Measurements from ENCODE around the gene ENTREP3. TPM values are rescaled to one million over a fixed set of nuclear protein-coding genes. Genes with fewer than 3 reads are reported as not detected.

Gene ENTREP3
- total RNA-seq, 1 donor from 2014 or later = 58.4 TPM

DNA sequence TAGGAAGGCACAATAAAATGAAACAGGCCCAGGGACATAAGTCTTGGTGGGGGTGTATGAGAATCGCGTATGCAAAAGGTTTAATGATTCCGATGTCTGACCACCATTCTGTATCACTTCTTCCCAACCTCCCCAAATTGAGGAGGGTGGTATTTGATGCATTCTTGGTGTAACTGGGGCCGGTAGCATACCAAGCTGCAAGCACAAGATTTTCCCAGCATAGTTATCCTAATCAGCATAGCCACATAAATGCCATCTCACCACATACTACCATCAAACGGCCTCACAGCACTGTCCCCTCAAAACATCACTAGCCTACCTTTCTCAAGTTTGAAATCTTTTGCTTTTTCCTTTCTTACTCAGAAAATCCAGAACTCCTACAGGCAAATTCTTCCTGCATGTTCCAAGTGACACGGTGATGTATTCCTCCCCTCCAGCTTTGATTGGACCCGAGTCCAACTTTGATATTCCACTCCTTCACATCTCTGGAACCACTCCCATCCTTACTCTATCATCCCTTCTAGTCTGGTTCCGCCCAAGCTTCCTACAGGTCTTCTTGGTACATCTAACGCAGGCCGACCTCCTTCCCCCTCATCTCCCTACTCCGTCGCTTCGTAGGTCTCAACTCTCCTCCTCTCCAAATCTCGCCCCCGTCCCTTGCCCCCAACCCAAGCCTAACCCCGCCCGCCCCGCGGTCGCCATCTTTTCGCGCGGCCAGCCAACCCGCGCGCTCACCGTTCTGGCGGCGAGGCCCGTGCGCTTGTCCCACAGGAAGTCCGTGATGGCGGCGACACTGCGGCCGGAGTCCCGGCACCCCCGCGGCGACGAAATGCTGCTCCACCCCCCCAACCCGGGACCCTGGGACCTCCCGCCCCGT is 17.4 kb upstream of the ENTREP3 start:
- peaks cover 14% of the 10 kb centered on the region for H3K4me1 Mint-ChIP-seq (ENCODE audit: low read depth)
- H3K9me3 Mint-ChIP-seq (ENCODE audit: low read depth) = no peaks in the 10 kb centered on the region
- H3K36me3 Mint-ChIP-seq (ENCODE audit: insufficient read depth) = peaks cover 21% of the 10 kb centered on the region
- no peaks in the 10 kb centered on the region for H3K27me3 Mint-ChIP-seq
- H3K27ac Mint-ChIP-seq = peak overlapping the region; percentile 96
- no peak for DNase-seq (ENCODE audit: low spot score, unreplicated experiment)
- TF ChIP-seq, protein P1, sequence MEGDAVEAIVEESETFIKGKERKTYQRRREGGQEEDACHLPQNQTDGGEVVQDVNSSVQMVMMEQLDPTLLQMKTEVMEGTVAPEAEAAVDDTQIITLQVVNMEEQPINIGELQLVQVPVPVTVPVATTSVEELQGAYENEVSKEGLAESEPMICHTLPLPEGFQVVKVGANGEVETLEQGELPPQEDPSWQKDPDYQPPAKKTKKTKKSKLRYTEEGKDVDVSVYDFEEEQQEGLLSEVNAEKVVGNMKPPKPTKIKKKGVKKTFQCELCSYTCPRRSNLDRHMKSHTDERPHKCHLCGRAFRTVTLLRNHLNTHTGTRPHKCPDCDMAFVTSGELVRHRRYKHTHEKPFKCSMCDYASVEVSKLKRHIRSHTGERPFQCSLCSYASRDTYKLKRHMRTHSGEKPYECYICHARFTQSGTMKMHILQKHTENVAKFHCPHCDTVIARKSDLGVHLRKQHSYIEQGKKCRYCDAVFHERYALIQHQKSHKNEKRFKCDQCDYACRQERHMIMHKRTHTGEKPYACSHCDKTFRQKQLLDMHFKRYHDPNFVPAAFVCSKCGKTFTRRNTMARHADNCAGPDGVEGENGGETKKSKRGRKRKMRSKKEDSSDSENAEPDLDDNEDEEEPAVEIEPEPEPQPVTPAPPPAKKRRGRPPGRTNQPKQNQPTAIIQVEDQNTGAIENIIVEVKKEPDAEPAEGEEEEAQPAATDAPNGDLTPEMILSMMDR (IDR thresholded peaks at IDR 0.05; ENCODE audit: unreplicated experiment) = no peak
- peak overlapping the region; percentile 99 for H3K4me3 Mint-ChIP-seq (ENCODE audit: low read depth)

DNA sequence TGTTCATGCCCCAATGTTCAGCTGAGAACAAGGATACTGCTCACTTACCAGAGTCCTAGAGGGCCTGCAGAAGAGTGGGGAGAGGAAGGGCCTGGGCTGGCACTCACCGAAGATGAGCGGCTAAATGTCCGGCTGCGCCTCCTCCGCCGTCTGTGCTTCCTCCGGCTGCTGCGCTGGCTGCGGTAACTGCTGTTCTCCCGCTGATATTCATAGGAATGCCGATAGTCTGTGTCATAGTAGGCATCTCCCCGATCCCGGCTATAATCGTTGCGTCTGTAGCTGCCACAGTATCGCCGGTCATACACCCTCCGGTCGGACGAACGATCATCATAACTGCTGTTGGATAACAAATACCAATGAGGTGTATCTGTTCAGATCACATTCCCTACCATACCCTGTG is 14.1 kb upstream of the ENTREP3 start:
- no peak overlapping the region for H3K27ac Mint-ChIP-seq
- TF ChIP-seq, protein P1 (IDR thresholded peaks at IDR 0.05; ENCODE audit: unreplicated experiment) = no peak

DNA sequence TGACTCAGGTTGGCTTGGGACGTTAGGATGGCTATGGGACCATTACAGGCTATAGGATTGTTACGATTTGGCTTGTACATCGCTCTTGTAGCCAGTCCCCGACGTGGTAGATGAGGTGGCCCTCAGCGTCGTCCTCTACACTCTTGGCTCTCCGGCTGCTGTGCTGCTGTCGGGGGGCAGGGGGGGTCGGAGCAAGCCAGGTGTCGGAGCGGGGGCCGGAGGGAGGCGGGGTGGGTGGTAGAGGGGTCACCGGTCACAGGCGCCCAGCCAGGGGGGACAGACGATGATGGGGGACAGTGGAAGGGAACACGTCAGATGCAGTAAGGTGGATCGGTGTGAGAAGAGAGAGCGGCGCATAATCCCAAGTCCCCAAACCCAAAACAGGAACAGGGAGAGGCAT is 13.3 kb upstream of the ENTREP3 start:
- TF ChIP-seq, protein P1 (IDR thresholded peaks at IDR 0.05; ENCODE audit: unreplicated experiment) = no peak
- Mint-ChIP-seq H3K27ac (no peak overlapping the region), H3K27me3 (no peaks in the 10 kb centered on the region), H3K4me1 (ENCODE audit: low read depth) (peaks cover 12% of the 10 kb centered on the region), H3K9me3 (ENCODE audit: low read depth) (no peaks in the 10 kb centered on the region), H3K36me3 (ENCODE audit: insufficient read depth) (peaks cover 33% of the 10 kb centered on the region), H3K4me3 (ENCODE audit: low read depth) (no peak overlapping the region)
- no peak for DNase-seq (ENCODE audit: low spot score, unreplicated experiment)

More for the DNA sequence above, 14.1 kb upstream of the ENTREP3 start:
- Mint-ChIP-seq H3K4me1 (ENCODE audit: low read depth) (peaks cover 14% of the 10 kb centered on the region), H3K9me3 (ENCODE audit: low read depth) (no peaks in the 10 kb centered on the region), H3K27me3 (no peaks in the 10 kb centered on the region), H3K4me3 (ENCODE audit: low read depth) (no peak overlapping the region), H3K36me3 (ENCODE audit: insufficient read depth) (peaks cover 31% of the 10 kb centered on the region)
- DNase-seq (ENCODE audit: low spot score, unreplicated experiment) = no peak

DNA sequence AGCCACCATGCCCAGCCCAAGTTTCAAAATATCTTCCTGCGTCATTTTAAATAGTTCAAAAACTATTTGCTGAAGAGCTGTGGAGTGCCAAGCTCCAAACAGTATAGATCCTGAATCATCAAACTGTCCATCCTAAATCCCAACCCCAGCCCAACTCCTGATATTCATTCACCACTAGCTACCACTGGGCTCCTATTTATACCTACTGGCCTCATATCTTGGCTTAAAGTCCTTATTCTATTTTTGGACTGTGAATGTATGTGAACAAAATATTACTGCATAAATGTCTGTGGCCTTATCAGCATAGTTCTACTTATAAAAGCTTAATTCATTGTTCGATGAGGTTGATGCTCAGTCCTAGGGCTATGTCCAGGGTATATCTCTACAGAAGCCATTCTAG is 12.1 kb upstream of the ENTREP3 start:
- Mint-ChIP-seq H3K36me3 (ENCODE audit: insufficient read depth) (peaks cover 32% of the 10 kb centered on the region), H3K9me3 (ENCODE audit: low read depth) (no peaks in the 10 kb centered on the region), H3K27me3 (no peaks in the 10 kb centered on the region), H3K27ac (no peak overlapping the region), H3K4me3 (ENCODE audit: low read depth) (no peak overlapping the region), H3K4me1 (ENCODE audit: low read depth) (peaks cover 10% of the 10 kb centered on the region)
- DNase-seq (ENCODE audit: low spot score, unreplicated experiment) = no peak
- TF ChIP-seq, protein P1 (IDR thresholded peaks at IDR 0.05; ENCODE audit: unreplicated experiment) = no peak

DNA sequence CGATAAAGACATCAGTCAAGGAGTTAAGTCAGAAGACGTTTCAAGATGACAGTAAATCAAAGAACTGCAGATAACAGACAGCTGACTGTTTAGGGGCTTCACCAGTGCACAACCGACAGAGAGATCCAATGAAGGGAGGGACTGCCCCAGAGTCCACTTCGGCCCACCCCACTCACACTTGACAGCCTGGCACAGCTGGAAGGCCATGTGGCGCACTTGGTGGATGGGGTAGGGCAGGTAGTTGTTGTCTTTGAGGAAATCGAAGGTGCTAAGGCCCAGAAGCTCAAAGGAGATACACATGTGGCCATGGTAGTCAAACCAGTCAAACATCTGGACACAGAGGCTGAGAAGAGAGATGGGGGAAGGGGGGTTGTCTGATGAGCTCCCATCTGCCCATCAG is 11.3 kb upstream of the ENTREP3 start:
- no peaks in the 10 kb centered on the region for H3K27me3 Mint-ChIP-seq
- no peak overlapping the region for H3K4me3 Mint-ChIP-seq (ENCODE audit: low read depth)
- peaks cover 29% of the 10 kb centered on the region for H3K36me3 Mint-ChIP-seq (ENCODE audit: insufficient read depth)

More for the DNA sequence above, 11.3 kb upstream of the ENTREP3 start:
- TF ChIP-seq, protein P1 (IDR thresholded peaks at IDR 0.05; ENCODE audit: unreplicated experiment) = no peak
- H3K9me3 Mint-ChIP-seq (ENCODE audit: low read depth) = no peaks in the 10 kb centered on the region
- no peak for DNase-seq (ENCODE audit: low spot score, unreplicated experiment)
- no peak overlapping the region for H3K27ac Mint-ChIP-seq
- H3K4me1 Mint-ChIP-seq (ENCODE audit: low read depth) = peaks cover 13% of the 10 kb centered on the region
